ENCODE results near the gene TAF4B. TPM values are rescaled to one million over a fixed set of nuclear protein-coding genes. Genes with fewer than 3 reads are reported as not detected.

The TAF4B gene
- total RNA-seq, 2 experiments from 2014 or later: 20.2 to 20.6 TPM

DNA sequence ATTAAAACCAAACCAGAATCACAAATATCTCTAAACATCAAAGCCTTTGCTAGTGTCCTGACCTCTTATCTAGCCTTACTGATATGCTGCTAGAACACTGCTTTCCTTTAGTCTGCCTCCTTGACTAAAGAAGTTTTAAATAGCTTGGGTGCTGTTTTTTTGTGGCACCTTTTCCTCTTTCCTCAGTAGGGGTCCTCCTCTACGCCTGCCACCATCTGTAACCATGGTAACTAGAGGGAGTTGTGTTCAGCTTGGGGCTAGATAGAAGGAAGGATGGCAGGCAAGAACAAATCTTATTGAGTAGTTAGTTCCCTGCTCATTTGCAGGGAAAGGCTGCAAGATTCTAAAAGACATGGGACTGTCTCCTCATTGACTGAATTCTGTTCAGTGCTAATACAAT lies 86.0 kb downstream of the TAF4B start:
- no peak overlapping the region for H3K4me3 Mint-ChIP-seq
- H3K9me3 Mint-ChIP-seq: no peaks in the 10 kb centered on the region
- no peak for DNase-seq
- H3K27ac Mint-ChIP-seq: no peak overlapping the region
- no peaks in the 10 kb centered on the region for H3K27me3 Mint-ChIP-seq
- no peaks in the 10 kb centered on the region for H3K4me1 Mint-ChIP-seq
- peaks cover 16% of the 10 kb centered on the region for H3K36me3 Mint-ChIP-seq

- H3K27ac Mint-ChIP-seq: no peak overlapping the region
- no peaks in the 10 kb centered on the region for H3K4me1 Mint-ChIP-seq
- H3K27me3 Mint-ChIP-seq: no peaks in the 10 kb centered on the region
- no peak overlapping the region for H3K4me3 Mint-ChIP-seq
- H3K36me3 Mint-ChIP-seq: peaks cover 26% of the 10 kb centered on the region
- DNase-seq: no peak
- H3K9me3 Mint-ChIP-seq: no peaks in the 10 kb centered on the region
These were observed 91.2 kb downstream of the TAF4B start for GRCh38 chr18:26317398-26317797.

DNA sequence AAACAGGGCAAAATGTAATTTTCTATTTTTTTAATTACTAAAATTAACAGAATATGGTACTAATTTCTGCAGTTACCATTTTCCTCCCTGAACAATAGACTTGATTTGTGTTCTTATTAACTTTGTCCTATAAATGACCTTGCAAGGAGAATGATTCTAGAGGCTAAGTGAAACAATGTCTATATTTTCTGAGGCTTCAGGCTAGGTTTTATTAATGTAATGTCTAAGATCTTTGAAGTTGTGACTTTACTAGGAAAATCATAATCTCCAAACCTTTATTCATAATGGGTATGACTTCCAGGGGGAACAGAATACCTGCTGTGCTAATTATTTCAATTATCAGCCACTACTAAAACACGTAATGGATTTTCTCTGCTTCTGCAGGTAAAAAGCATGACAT lies 94.4 kb downstream of the TAF4B start:
- Mint-ChIP-seq H3K4me1 (peaks cover 11% of the 10 kb centered on the region), H3K27ac (no peak overlapping the region), H3K27me3 (no peaks in the 10 kb centered on the region), H3K9me3 (no peaks in the 10 kb centered on the region), H3K4me3 (no peak overlapping the region), H3K36me3 (peaks cover 41% of the 10 kb centered on the region)
- DNase-seq: no peak

DNA sequence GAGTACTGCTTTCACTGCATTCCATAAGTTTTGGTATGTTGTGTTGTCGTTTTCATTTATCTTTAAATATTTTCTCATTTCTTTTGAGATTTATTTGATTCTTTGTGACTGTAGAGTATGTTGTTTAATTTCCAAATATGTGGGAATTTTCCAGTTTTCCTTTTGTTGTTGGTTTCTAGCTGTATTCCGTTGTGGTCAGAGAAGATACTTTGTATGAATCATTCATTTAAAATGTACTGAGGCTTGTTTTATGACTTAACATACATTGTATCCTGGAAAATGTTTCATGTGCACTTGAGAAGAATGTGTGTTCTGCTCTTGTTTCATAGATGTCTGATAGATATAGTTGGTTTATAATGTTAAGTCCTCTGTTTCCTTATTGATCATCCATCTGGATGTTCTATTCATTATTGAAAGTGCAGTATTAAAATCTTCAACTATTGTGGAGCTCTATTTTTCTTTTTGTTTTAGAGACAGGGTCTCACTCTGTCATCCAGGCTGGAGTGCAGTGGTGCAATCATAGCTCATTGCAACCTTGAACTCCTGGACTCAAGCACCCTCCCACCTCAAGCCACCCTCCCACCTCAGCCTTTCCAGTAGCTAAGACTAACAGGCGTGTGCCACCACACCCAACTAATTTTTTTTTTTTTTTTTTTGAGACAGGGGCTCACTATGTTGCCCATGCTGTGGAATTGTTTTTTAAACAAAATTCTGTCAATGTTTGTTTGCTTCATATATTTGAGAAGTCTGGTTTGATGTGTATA lies 96.8 kb downstream of the TAF4B start:
- H3K27me3 Mint-ChIP-seq: no peaks in the 10 kb centered on the region
- peaks cover 13% of the 10 kb centered on the region for H3K4me1 Mint-ChIP-seq
- DNase-seq: no peak
- no peak overlapping the region for H3K27ac Mint-ChIP-seq
- no peaks in the 10 kb centered on the region for H3K9me3 Mint-ChIP-seq
- H3K4me3 Mint-ChIP-seq: no peak overlapping the region
- H3K36me3 Mint-ChIP-seq: peaks cover 35% of the 10 kb centered on the region

GRCh38 chr18:26325771-26326170 lies 99.5 kb downstream of the TAF4B start:
- peaks cover 30% of the 10 kb centered on the region for H3K36me3 Mint-ChIP-seq
- no peak overlapping the region for H3K4me3 Mint-ChIP-seq
- no peaks in the 10 kb centered on the region for H3K27me3 Mint-ChIP-seq
- no peak for DNase-seq
- H3K4me1 Mint-ChIP-seq: peaks cover 13% of the 10 kb centered on the region
- no peaks in the 10 kb centered on the region for H3K9me3 Mint-ChIP-seq
- no peak overlapping the region for H3K27ac Mint-ChIP-seq

DNA sequence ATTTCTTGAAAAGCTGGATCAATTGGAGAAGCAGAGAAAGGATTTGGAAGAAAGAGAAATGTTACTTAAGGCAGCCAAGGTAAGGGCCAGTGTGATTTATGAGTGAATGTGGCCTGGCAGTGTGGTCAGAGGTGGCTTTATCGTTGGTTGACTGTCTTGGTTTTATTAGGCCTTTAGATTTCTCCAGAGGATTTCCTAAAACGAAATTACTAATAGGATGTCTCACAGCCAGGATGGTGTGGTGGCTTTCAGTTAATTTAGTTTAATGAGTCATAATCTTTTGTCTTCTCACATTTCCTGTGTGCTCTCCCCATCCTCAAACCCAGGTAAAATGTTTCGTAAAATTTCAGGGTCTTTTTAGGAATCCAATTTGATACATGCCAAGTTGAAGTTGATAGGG lies 100.8 kb downstream of the TAF4B start:
- Mint-ChIP-seq H3K4me3 (no peak overlapping the region), H3K27me3 (no peaks in the 10 kb centered on the region), H3K36me3 (peaks cover 23% of the 10 kb centered on the region), H3K4me1 (peaks cover 13% of the 10 kb centered on the region), H3K27ac (no peak overlapping the region), H3K9me3 (no peaks in the 10 kb centered on the region)
- DNase-seq: no peak

DNA sequence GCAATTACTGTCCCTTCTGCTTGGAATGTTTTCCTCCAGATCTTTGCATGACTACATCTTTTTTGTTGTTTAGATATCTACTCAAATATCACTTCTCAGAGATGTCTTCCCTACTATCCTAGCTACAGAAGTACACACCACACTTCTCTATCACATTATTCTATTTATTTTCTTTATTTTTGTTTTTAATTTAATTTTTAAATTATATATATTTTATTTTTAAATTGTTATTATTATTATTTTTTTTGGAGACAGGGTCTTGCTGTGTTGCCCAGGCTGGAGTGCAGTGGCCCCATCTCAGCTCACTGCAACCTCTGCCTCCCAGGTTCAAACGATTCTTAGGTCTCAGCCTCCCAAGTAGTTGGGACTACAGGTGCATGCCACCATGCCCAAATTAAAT lies 106.7 kb downstream of the TAF4B start:
- H3K27me3 Mint-ChIP-seq: no peaks in the 10 kb centered on the region
- H3K9me3 Mint-ChIP-seq: no peaks in the 10 kb centered on the region
- H3K36me3 Mint-ChIP-seq: no peaks in the 10 kb centered on the region
- H3K27ac Mint-ChIP-seq: no peak overlapping the region
- peaks cover 6% of the 10 kb centered on the region for H3K4me1 Mint-ChIP-seq
- no peak overlapping the region for H3K4me3 Mint-ChIP-seq
- DNase-seq: no peak

- Mint-ChIP-seq H3K27ac (no peak overlapping the region), H3K4me1 (peaks cover 6% of the 10 kb centered on the region), H3K27me3 (no peaks in the 10 kb centered on the region), H3K9me3 (no peaks in the 10 kb centered on the region), H3K4me3 (no peak overlapping the region), H3K36me3 (peaks cover 5% of the 10 kb centered on the region)
- DNase-seq: no peak
These were observed 108.9 kb downstream of the TAF4B start for GRCh38 chr18:26335156-26335555.

DNA sequence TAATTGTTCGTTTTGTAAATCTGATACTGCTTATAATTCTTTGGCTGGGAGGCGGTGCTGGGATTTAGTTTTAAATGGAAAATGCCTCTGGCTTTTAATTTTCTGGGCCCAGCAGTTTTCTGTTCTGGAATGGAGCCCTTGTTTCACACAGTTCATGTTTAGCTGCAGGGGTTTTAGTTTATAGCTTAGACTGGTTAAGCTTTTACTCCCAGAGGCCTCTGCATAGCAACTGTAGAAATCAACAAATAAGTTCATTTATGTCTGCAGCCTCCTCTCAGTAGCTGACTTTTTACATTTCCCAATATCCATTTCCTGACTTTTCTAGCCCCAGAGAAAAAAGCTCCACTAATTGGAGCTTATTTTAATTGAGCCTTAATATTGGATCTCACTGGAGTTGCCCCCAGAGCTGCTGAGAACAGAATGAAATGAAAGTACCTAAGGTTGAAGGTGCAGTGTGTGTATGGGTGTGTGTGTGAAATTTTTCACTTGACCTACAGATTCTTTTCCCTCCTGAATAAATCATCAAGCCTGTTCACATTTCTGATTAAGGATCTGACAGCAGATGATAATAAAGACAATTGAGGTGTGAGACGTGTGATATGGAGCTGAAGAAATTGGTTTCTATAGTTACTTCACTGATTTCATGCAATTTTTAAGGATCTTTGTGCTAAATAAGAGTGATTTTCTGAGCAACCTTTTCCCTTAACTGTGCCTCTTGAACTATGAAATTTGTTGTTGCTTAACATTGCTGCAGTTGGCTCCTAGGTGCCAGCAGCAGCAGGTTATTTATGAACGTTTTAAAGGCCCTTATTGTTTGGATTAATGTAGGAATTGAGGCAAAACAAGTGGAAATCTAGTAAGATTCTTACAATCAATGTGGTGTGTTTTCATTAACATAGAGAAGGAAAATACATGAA lies 109.6 kb downstream of the TAF4B start:
- H3K9me3 Mint-ChIP-seq: no peaks in the 10 kb centered on the region
- no peak overlapping the region for H3K4me3 Mint-ChIP-seq
- H3K36me3 Mint-ChIP-seq: peaks cover 7% of the 10 kb centered on the region
- peaks cover 6% of the 10 kb centered on the region for H3K4me1 Mint-ChIP-seq
- no peak overlapping the region for H3K27ac Mint-ChIP-seq
- no peaks in the 10 kb centered on the region for H3K27me3 Mint-ChIP-seq
- no peak for DNase-seq

GRCh38 chr18:26336572-26336971 lies 110.3 kb downstream of the TAF4B start:
- Mint-ChIP-seq H3K27me3 (no peaks in the 10 kb centered on the region), H3K27ac (no peak overlapping the region), H3K4me3 (no peak overlapping the region), H3K36me3 (peaks cover 11% of the 10 kb centered on the region), H3K9me3 (no peaks in the 10 kb centered on the region), H3K4me1 (peaks cover 6% of the 10 kb centered on the region)
- no peak for DNase-seq

GRCh38 chr18:26342646-26343045 lies 116.4 kb downstream of the TAF4B start:
- no peak for DNase-seq
- H3K4me3 Mint-ChIP-seq: no peak overlapping the region
- H3K27ac Mint-ChIP-seq: no peak overlapping the region
- no peaks in the 10 kb centered on the region for H3K27me3 Mint-ChIP-seq
- no peaks in the 10 kb centered on the region for H3K4me1 Mint-ChIP-seq
- peaks cover 24% of the 10 kb centered on the region for H3K9me3 Mint-ChIP-seq
- peaks cover 56% of the 10 kb centered on the region for H3K36me3 Mint-ChIP-seq

DNA sequence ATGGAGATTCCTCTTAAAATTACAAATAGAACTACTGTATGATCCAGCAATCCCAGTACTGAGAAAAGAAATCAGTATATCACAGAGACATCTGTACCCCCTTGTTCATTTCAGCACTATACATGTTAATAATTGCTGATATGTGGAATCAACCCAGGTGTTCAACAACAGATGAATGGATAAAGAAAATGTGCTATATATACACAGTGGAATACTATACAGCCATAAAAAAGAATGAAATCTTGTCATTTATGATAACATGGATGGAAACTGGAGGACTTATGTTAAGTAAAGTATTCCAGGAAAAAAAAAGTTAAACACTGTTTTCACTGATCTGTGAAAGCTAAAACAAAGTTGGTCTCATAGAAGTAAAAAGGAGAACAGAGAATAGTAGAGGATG lies 124.7 kb downstream of the TAF4B start:
- Mint-ChIP-seq H3K9me3 (peaks cover 28% of the 10 kb centered on the region), H3K27me3 (no peaks in the 10 kb centered on the region), H3K36me3 (peaks cover 45% of the 10 kb centered on the region), H3K4me3 (no peak overlapping the region), H3K27ac (no peak overlapping the region), H3K4me1 (no peaks in the 10 kb centered on the region)
- DNase-seq: no peak

GRCh38 chr18:26356045-26356785 lies 130.0 kb downstream of the TAF4B start:
- Mint-ChIP-seq H3K4me1 (no peaks in the 10 kb centered on the region), H3K27me3 (no peaks in the 10 kb centered on the region), H3K36me3 (peaks cover 19% of the 10 kb centered on the region), H3K27ac (no peak overlapping the region), H3K9me3 (no peaks in the 10 kb centered on the region), H3K4me3 (no peak overlapping the region)
- no peak for DNase-seq

DNA sequence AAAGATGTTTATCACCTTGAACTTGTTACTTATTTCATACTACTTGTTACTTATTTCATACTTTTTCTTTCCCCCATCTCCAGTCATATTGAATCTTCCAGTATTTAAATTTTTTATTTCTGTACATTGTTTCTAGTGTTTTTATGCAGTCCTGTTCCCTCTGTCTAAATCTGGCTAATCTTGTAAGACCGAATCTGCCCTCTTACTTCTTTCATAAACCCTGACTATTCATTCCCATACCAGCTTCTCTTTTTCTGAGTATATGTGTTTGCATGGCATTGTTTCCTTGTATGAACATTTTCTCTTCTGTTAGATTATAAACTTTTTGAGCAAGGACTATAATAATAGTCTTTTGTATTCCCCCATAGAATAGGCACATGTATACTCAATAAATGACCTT lies 131.7 kb downstream of the TAF4B start:
- DNase-seq: no peak
- Mint-ChIP-seq H3K4me3 (no peak overlapping the region), H3K27me3 (no peaks in the 10 kb centered on the region), H3K4me1 (no peaks in the 10 kb centered on the region), H3K27ac (no peak overlapping the region), H3K9me3 (no peaks in the 10 kb centered on the region), H3K36me3 (peaks cover 18% of the 10 kb centered on the region)

DNA sequence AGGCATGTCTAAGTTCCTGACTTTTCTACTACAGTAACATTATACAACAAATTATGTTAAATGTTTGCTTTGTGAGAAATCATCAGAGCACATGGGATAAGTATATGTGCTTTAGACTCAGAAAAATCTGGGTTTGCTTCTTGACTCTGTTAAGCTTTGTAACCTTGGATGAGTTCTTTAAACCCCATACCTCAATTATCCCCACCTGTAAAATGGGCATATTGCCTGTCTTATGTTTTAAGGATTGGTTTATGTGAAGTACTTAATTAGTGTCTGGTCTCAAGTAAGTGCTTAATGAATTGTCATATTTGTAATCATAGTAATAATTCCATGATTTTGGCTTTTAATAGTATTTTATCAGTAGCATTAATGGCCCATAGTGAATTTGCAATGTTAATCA lies 135.8 kb downstream of the TAF4B start:
- H3K27ac Mint-ChIP-seq: no peak overlapping the region
- no peaks in the 10 kb centered on the region for H3K9me3 Mint-ChIP-seq
- no peaks in the 10 kb centered on the region for H3K4me1 Mint-ChIP-seq
- H3K36me3 Mint-ChIP-seq: peaks cover 29% of the 10 kb centered on the region
- H3K4me3 Mint-ChIP-seq: no peak overlapping the region
- DNase-seq: no peak
- no peaks in the 10 kb centered on the region for H3K27me3 Mint-ChIP-seq
